GM12892 (cell line): ENCODE data around the gene SLC13A2.

Source experiments
- DNase-seq: peaks from one replicate; pipeline ENCODE4 v3.0.0; 2011; ENCODE audit not compliant: insufficient read length
- FAIRE-seq: peaks from 2 replicates; lab custom pipeline; 2011; peaks lifted over from hg19 to GRCh38; lab: Jason Lieb, UNC
- POLR2A ChIP-seq: IDR thresholded peaks from 2 replicates; pipeline ENCODE4 v1.6.1; 2011; ENCODE audit warnings: low read depth, low read length, control low read depth
- POLR2AphosphoS5 ChIP-seq: IDR thresholded peaks from 2 replicates; pipeline ENCODE4 v1.6.1; 2011; ENCODE audit warnings: low read depth, low read length, control low read depth
- TAF1 ChIP-seq: IDR thresholded peaks from 2 replicates; pipeline ENCODE4 v1.6.1; 2011; ENCODE audit warnings: low read depth, mild to moderate bottlenecking, control low read depth, low read length, borderline replicate concordance

Gene SLC13A2

DNA sequence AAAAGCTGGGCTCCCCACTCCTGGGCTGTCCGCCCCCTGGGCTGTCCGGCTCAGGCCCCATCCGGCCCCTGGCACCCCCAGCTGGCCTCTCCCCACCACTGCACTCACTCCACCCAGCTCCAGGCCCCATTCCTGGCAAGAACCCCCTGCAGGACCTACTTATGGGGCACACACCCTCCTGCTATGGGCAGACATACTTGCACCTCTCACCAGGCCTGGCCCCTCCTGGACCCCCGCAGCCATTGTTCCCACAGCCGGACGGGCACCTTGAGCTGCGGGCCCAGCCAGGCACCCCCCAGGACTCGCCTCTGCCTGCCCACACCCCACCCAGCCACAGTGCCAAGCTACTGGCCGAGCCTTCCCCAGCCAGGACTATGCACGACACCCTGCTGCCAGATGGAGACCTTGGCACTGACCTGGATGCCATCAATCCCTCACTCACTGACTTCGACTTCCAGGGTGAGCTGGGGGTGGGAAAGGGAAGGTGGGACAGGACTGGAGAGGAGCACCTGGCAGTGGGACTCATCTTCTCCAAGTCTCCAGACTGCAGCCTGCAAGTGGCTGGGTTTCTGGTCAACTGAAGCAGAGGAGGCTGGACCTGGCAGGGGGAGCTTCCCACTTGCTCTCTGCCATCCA is 61.4 kb downstream of the SLC13A2 start:
- TF ChIP-seq POLR2A (no peak), TAF1 (no peak), POLR2AphosphoS5 (no peak)
- FAIRE-seq, result no peak
- DNase-seq, result no peak

DNA sequence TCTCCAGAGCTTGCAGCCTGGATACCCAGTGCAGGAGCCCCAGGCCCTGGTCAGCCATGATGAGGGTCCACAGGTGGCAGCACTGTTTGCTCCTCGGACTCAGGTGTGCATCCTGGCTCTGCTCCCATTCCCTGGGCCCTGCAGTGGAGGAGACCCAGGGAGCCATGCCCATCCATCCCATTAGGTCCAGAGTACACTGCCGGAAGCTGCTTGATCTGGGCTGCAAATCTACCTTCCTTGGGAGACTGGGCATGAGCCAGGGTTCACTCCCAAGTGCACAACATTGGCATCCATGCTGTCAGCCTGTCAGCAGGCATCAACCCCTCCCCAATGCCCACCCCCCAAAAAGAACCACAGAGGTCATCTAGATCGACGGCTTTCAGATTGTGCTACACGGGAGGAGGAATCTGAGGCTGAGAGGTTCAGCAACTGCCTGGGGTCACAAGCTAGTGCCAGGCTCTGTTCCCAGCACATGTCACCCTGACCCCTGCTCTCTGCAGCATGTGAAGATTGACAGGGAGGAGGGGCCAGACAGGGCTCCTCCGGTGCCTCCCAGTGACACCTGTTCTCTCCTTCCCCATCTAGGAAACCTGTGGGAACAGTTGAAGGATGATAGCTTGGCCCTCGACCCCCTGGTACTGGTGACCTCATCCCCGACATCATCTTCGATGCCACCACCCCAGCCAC is 63.2 kb downstream of the SLC13A2 start:
- no peak for TF ChIP-seq POLR2A
- DNase-seq, result no peak
- FAIRE-seq, result no peak

DNA sequence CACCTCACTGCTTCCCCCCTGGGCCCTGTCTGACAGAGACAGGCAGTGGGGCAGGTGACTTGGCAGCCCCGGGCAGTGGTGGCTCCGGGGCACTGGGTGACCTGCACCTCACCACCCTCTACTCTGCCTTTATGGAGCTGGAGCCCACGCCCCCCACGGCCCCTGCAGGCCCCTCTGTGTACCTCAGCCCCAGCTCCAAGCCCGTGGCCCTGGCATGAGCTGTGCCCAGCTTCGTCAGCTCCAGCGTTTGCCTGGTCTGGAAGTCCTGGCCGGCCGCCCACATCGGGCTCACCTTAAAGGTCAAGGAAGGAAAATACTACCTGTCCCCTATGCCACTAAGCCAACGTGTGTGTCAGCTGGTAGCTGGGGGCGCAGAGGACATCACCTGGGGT is 63.8 kb downstream of the SLC13A2 start:
- no peak for TF ChIP-seq TAF1
- TF ChIP-seq POLR2A, result no peak
- TF ChIP-seq POLR2AphosphoS5, result no peak
- no peak for FAIRE-seq

DNA sequence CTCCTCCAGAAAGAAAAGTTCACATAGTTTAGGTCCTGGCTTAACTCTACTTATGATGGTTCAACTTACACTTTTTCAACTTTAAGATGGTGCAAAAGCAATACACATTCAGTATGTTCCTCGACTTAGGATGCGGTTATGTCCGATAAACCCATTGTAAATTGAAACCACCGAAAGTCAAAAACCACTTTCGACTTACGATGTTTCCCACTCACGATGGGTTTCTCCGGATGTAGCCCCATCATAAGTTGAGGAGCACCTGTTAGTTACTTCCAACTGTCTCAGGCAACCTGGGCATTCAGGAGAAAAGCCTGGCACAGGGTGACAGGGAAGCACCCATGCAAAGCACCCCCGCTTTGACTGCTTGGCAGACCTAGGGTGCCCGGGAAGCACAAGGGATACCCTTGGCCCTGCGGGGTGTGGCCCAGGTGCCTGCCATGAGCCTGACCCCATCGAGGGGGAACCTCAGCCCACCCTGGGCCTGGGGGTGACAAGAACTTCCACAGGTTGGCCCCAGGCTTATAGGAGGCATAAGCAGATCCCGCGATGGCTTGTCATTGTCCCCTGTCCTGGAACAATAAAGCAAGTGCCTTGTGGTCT is 65.0 kb downstream of the SLC13A2 start:
- FAIRE-seq (no peak), DNase-seq (no peak)
- TF ChIP-seq POLR2A (no peak), TAF1 (no peak), POLR2AphosphoS5 (no peak)

More for the DNA sequence above, 63.8 kb downstream of the SLC13A2 start:
- no peak for DNase-seq

DNA sequence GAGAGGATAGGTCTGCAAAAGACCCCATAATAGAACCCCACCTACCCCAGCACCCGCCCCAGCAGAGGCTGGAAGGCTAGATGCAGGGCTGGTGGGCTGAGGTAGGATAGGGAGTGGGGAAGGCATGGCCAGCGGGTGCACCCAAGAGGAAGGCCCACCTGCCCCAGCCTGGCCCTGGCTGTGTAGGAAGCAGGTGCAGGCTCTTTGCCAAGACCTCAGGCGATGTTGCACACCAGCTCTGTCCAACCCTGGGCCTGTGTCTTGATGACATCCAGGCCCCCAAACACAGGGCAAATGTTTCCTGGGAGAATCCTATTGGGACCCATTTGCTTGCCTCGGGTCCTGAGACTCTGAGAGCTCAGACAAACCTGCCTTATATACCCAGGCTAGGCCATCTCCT is 66.8 kb downstream of the SLC13A2 start:
- FAIRE-seq (no peak), DNase-seq (no peak)
- TF ChIP-seq POLR2AphosphoS5 (no peak), TAF1 (no peak), POLR2A (no peak)

DNA sequence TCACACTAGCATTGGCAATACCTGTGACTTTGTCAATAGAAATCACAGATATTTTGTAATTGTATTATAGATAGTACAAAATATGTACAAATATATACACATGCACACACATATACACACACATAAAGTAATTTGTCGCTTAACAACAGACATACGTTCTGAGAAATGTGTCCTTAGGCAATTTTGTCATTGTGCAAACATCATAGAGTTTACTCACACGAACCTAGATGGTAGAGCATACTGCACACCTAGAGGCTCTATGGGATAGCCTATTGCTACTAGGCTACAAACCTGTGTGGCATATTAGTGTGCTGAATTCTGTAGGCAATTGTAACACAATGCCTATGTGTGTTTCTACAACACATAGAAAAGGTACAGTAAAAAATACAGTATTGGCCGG is 68.0 kb downstream of the SLC13A2 start:
- DNase-seq (no peak), FAIRE-seq (no peak)
- TF ChIP-seq TAF1 (no peak), POLR2AphosphoS5 (no peak), POLR2A (no peak)

DNA sequence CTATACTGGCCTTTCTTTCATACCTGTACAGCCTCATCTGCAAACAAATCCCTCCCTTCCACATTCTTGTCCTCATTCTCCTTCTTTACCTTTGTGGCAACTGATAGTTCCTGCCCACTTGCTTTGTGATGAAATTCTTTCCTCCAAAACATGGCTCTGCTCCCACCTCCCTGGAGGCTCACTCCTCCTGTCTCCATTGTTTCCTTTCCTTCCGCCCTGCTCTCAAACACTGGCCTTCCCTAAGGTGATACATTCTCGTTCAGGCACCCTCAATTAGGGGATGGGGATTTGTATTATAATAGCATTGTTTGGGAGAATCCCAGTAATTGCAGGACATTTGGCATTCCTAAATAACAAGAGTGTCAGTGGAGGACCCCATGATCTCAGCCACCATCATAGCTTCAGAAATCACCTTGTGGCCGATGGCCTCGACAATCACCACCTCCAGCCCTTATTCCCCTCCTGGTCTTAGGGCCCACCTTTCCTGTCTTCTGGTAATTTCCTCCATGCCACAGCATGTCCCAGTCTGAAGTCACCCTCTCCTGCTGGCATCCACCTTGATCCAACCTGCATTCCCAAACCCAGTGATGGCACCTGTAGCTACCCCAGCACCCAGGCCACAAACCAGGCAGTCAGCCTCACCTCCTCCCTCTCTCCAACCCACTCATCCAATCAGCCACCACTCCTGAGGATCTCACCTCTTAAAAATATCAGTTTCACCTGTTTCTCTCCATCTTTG is 71.1 kb downstream of the SLC13A2 start:
- no peak for DNase-seq
- TF ChIP-seq POLR2A (no peak), TAF1 (no peak), POLR2AphosphoS5 (no peak)
- FAIRE-seq, result no peak

DNA sequence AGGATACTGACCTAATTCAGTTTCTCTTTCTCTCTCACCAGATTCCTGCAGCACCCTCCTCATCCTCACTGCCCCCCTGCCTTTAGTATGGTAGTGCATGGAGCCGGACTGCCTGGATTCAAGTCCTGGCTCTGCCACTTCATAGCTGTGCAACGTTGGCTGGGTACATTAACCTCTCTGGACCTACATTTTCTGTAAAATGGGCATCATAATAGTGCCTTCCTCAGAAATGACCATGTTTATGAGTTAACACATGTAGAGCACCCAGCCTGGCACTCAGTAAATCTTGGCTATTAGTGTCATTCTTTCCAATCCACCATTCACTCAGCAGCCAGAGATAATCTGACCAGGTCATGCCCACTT is 71.7 kb downstream of the SLC13A2 start:
- no peak for DNase-seq
- FAIRE-seq, result no peak
- TF ChIP-seq TAF1 (no peak), POLR2A (no peak), POLR2AphosphoS5 (no peak)

DNA sequence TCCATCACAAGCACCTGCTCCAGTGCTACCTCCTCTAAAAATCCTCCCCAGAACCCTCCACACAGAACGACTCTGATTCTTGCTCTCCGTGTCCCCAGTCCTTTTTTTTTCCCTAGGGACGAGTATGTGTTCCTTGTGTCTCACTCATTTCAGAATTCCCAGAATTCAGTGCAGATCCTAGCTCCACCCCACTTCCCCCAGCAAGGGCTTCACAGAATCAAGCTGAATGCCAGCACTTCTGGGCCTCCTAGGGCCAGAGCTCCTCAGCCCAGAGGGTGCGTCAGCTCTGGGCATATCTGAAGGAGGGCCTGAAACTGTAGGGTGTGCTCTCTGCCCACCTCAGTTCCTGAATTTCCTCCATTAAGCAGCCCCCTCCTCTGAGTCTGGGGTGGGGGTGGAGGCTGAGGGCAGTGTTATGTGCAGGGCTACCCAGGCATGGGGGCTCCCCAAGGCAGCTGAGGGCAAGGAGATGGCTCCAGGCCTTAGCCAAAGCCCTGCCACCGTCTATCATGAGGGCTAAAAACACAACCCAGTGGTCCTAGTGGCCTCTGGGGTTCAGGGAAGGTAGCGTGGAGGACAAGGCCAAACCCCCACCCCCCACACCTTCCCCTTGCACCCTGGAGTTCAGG is 72.5 kb downstream of the SLC13A2 start:
- no peak for FAIRE-seq
- TF ChIP-seq POLR2AphosphoS5, result no peak
- 0 out of 2 replicates have a peak, but pooled peaks have one; percentile 11 for TF ChIP-seq POLR2A

DNA sequence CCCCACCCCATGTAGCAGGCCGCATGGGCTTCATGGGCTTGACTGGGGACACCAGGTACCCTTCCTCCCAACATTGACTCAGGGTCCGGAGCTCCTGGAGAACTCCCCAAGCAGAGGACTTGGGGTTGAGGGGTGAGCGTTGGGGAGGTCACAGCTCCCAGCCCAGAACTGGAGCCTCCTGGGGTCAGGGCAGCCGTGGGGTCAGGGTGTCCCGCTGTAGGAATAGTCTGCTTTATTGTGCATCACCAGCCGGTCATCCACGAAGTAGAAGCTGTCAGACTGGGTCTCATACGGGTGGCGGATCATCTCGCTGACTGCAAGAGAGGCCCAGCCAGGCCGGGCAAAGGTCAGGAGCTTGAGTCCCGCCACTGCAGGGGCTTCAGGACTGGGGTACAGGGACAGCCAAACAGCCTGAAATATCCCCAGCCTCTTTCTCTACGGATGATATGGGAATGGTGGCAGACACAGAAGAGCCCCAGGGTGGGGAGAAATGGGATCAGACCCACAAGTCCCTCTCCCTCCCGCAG is 73.7 kb downstream of the SLC13A2 start:
- FAIRE-seq (no peak), DNase-seq (no peak)
- no peak for TF ChIP-seq TAF1
- TF ChIP-seq POLR2A, result no peak
- TF ChIP-seq POLR2AphosphoS5, result no peak

More for the DNA sequence above, 72.5 kb downstream of the SLC13A2 start:
- no peak for DNase-seq
